Stomach (tissue), 4 donors: Measurements from ENCODE around the gene GPATCH2.

Experiments
- EP300 ChIP-seq: sonication (generic); formaldehyde crosslinking; IDR thresholded peaks from one replicate; pipeline ENCODE4 v1.6.1; 2017; ENCODE audit warnings: antibody characterized with exemption
- POLR2AphosphoS5 ChIP-seq, 3 donors: sonication (generic); formaldehyde crosslinking; IDR thresholded peaks; one replicate each; pipeline ENCODE4 v1.6.1; 2016; ENCODE audit warnings: antibody characterized with exemption in 3 of 3
- TF ChIP-seq, protein P1 (sequence below), 7 experiments: fragments of 450-650 bp in 4 of 7; fragments of 200-600 bp in 3 of 7; sonication (generic) in 3 of 7; IDR thresholded peaks; one replicate each; pipeline ENCODE4 v1.5.1; 2016 to 2019; ENCODE audit warnings: antibody characterized with exemption in 7 of 7, control low read depth in 2 of 7, mild to moderate bottlenecking in 1 of 7

DNA sequence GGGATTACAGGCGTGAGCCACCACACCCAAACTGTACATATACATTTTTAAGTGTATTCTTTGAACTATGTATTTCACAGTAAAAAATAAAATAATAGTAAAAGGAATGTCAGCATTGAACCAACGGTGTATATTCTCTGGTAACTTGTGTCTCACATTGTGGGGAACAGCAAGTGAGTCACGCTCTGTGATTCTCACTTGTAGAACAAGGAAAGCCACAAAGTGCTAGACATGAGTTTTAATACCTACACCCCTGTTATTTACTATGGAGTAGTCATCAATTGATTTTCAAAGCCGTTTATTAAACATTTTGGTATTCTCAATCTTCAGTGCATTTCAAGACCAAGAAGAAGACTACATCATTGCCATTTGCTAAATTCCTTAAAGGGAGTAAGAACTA is 197.2 kb downstream of the GPATCH2 start:
- TF ChIP-seq, protein P1, sequence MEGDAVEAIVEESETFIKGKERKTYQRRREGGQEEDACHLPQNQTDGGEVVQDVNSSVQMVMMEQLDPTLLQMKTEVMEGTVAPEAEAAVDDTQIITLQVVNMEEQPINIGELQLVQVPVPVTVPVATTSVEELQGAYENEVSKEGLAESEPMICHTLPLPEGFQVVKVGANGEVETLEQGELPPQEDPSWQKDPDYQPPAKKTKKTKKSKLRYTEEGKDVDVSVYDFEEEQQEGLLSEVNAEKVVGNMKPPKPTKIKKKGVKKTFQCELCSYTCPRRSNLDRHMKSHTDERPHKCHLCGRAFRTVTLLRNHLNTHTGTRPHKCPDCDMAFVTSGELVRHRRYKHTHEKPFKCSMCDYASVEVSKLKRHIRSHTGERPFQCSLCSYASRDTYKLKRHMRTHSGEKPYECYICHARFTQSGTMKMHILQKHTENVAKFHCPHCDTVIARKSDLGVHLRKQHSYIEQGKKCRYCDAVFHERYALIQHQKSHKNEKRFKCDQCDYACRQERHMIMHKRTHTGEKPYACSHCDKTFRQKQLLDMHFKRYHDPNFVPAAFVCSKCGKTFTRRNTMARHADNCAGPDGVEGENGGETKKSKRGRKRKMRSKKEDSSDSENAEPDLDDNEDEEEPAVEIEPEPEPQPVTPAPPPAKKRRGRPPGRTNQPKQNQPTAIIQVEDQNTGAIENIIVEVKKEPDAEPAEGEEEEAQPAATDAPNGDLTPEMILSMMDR (IDR thresholded peaks at IDR 0.05), result no peak
- TF ChIP-seq EP300, result no peak
- no peak for TF ChIP-seq POLR2AphosphoS5 (IDR thresholded peaks at IDR 0.05)
